ENCODE results near the gene SMAD6.

- TF ChIP-seq JUND (IDR thresholded peaks at IDR 0.05) (no peak), GABPA (IDR thresholded peaks at IDR 0.05; ENCODE audit: low read depth) (no peak), PBX3 (IDR thresholded peaks at IDR 0.05) (no peak), SMC3 (IDR thresholded peaks at IDR 0.05; ENCODE audit: low read depth, low read length) (no peak), USF1 (IDR thresholded peaks at IDR 0.05; ENCODE audit: borderline replicate concordance, low read depth) (no peak), USF2 (IDR thresholded peaks at IDR 0.05; ENCODE audit: borderline replicate concordance, low read depth, low read length) (no peak), EP300 (IDR thresholded peaks at IDR 0.05; ENCODE audit: borderline replicate concordance in 1 of 2, low read depth in 1 of 2, low read length in 1 of 2) (no peak), TEAD4 (IDR thresholded peaks at IDR 0.05; ENCODE audit: borderline replicate concordance, insufficient read depth) (no peak), YY1 (IDR thresholded peaks at IDR 0.05; ENCODE audit: low read depth) (no peak), POLR2AphosphoS5 (IDR thresholded peaks at IDR 0.05; ENCODE audit: low read depth, low read length) (no peak), CHD2 (IDR thresholded peaks at IDR 0.05; ENCODE audit: low read length, partially characterized antibody) (no peak)
- TF ChIP-seq, protein P1, sequence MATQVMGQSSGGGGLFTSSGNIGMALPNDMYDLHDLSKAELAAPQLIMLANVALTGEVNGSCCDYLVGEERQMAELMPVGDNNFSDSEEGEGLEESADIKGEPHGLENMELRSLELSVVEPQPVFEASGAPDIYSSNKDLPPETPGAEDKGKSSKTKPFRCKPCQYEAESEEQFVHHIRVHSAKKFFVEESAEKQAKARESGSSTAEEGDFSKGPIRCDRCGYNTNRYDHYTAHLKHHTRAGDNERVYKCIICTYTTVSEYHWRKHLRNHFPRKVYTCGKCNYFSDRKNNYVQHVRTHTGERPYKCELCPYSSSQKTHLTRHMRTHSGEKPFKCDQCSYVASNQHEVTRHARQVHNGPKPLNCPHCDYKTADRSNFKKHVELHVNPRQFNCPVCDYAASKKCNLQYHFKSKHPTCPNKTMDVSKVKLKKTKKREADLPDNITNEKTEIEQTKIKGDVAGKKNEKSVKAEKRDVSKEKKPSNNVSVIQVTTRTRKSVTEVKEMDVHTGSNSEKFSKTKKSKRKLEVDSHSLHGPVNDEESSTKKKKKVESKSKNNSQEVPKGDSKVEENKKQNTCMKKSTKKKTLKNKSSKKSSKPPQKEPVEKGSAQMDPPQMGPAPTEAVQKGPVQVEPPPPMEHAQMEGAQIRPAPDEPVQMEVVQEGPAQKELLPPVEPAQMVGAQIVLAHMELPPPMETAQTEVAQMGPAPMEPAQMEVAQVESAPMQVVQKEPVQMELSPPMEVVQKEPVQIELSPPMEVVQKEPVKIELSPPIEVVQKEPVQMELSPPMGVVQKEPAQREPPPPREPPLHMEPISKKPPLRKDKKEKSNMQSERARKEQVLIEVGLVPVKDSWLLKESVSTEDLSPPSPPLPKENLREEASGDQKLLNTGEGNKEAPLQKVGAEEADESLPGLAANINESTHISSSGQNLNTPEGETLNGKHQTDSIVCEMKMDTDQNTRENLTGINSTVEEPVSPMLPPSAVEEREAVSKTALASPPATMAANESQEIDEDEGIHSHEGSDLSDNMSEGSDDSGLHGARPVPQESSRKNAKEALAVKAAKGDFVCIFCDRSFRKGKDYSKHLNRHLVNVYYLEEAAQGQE (IDR thresholded peaks at IDR 0.05; ENCODE audit: low read depth, low read length): no peak
- TF ChIP-seq, protein P2, sequence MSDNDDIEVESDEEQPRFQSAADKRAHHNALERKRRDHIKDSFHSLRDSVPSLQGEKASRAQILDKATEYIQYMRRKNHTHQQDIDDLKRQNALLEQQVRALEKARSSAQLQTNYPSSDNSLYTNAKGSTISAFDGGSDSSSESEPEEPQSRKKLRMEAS (IDR thresholded peaks at IDR 0.05; ENCODE audit: low read depth): no peak
- TF ChIP-seq, protein P3, sequence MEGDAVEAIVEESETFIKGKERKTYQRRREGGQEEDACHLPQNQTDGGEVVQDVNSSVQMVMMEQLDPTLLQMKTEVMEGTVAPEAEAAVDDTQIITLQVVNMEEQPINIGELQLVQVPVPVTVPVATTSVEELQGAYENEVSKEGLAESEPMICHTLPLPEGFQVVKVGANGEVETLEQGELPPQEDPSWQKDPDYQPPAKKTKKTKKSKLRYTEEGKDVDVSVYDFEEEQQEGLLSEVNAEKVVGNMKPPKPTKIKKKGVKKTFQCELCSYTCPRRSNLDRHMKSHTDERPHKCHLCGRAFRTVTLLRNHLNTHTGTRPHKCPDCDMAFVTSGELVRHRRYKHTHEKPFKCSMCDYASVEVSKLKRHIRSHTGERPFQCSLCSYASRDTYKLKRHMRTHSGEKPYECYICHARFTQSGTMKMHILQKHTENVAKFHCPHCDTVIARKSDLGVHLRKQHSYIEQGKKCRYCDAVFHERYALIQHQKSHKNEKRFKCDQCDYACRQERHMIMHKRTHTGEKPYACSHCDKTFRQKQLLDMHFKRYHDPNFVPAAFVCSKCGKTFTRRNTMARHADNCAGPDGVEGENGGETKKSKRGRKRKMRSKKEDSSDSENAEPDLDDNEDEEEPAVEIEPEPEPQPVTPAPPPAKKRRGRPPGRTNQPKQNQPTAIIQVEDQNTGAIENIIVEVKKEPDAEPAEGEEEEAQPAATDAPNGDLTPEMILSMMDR (IDR thresholded peaks at IDR 0.05): no peak
Measured at GRCh38 chr15:66655511-66655910, 46.5 kb upstream of the SMAD6 start.

All from SK-N-SH (cell line).